ENCODE data around the gene SBNO1. TPM values are rescaled to one million over a fixed set of nuclear protein-coding genes. Genes with fewer than 3 reads are reported as not detected.

SBNO1 gene
- total RNA-seq, 2 experiments from 2014 or later, result 21.3 to 21.9 TPM

DNA sequence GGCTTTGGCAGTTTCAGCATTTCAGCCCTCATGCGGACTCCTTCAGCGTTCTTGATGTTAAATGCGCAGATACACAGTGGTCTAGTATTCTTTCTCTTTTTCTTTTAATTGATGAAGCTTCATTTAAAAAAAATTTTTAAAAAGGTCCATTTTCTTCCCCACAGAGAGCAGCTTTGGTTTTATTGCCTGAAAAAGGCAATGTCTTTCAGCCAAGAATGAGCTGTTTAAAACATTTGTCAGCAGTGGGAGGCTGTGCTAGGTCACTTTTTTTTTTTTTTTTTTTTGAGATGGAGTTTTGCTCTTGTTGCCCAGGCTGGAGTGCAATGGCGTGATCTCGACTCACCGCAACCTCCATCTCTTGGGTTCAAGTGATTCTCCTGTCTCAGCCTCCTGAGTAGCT lies 32.8 kb upstream of the SBNO1 start:
- Mint-ChIP-seq H3K4me1 (ENCODE audit: low read depth) (peaks cover 4% of the 10 kb centered on the region), H3K36me3 (ENCODE audit: low read depth) (peaks cover 56% of the 10 kb centered on the region), H3K27me3 (no peaks in the 10 kb centered on the region), H3K9me3 (no peaks in the 10 kb centered on the region), H3K4me3 (no peak overlapping the region), H3K27ac (no peak overlapping the region)
- Histone ChIP-seq H3K36me3 (ENCODE audit: insufficient read depth, low read length) (peaks cover 68% of the 10 kb centered on the region), H3K9me3 (ENCODE audit: control insufficient read depth in 1 of 2, insufficient read depth in 1 of 2, low read length in 2 of 2) (no peaks in the 10 kb centered on the region), H3K4me3 (ENCODE audit: low read length) (no peak overlapping the region), H3K27me3 (ENCODE audit: control insufficient read depth in 1 of 2, insufficient read depth in 2 of 2, low read length in 2 of 2) (no peaks in the 10 kb centered on the region), H3K4me1 (ENCODE audit: insufficient read depth, low read length) (peaks cover 22% of the 10 kb centered on the region), H3K27ac (ENCODE audit: low read depth in 1 of 2, low read length in 2 of 2) (no peak overlapping the region)
- intact Hi-C loops (cut with DNase I, micrococcal nuclease), result no loop called here
- ATAC-seq (ENCODE audit: poor library complexity), result no peak
- CTCF ChIA-PET, result interaction anchor here (0.7 kb wide), 1 partner anchor 78 kb away, joined by 3 read pairs; no protein-coding TSS in a partner anchor
- TF ChIP-seq, protein P1, sequence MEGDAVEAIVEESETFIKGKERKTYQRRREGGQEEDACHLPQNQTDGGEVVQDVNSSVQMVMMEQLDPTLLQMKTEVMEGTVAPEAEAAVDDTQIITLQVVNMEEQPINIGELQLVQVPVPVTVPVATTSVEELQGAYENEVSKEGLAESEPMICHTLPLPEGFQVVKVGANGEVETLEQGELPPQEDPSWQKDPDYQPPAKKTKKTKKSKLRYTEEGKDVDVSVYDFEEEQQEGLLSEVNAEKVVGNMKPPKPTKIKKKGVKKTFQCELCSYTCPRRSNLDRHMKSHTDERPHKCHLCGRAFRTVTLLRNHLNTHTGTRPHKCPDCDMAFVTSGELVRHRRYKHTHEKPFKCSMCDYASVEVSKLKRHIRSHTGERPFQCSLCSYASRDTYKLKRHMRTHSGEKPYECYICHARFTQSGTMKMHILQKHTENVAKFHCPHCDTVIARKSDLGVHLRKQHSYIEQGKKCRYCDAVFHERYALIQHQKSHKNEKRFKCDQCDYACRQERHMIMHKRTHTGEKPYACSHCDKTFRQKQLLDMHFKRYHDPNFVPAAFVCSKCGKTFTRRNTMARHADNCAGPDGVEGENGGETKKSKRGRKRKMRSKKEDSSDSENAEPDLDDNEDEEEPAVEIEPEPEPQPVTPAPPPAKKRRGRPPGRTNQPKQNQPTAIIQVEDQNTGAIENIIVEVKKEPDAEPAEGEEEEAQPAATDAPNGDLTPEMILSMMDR (IDR thresholded peaks at IDR 0.05), result no peak
- DNase-seq, result no peak
- POLR2A ChIA-PET, result interaction anchor here (0.7 kb wide), 1 partner anchor 75 kb away, joined by 3 read pairs; no protein-coding TSS in a partner anchor

DNA sequence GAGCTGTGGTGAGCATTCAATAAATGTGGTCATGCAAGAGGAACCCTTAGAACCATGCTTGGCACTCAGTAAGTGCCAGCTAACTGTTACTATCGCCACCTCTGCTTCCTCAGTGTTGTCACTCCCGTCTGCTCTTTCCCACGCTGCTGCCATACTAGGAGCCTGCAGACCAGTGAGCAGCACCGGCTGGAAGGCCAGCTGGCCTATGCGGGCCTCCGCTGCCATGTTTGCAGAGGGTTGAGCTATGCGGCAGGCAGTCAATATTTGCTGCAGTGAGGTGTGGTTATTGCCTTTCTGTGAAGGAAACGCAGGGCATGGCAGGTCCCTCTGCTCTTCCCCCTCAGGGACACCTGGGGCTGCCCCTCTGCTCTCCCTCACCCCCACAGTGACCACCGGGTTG lies 32.3 kb upstream of the SBNO1 start:
- Histone ChIP-seq H3K36me3 (ENCODE audit: insufficient read depth, low read length) (peaks cover 66% of the 10 kb centered on the region), H3K27ac (ENCODE audit: low read depth in 1 of 2, low read length in 2 of 2) (no peak overlapping the region), H3K9me3 (ENCODE audit: control insufficient read depth in 1 of 2, insufficient read depth in 1 of 2, low read length in 2 of 2) (no peaks in the 10 kb centered on the region), H3K27me3 (ENCODE audit: control insufficient read depth in 1 of 2, insufficient read depth in 2 of 2, low read length in 2 of 2) (no peaks in the 10 kb centered on the region), H3K4me3 (ENCODE audit: low read length) (no peak overlapping the region), H3K4me1 (ENCODE audit: insufficient read depth, low read length) (peaks cover 19% of the 10 kb centered on the region)
- H3K4me1 Mint-ChIP-seq (ENCODE audit: low read depth), result peaks cover 6% of the 10 kb centered on the region
- POLR2A ChIA-PET, result interaction anchor here (0.7 kb wide), 1 partner anchor 75 kb away, joined by 3 read pairs; no protein-coding TSS in a partner anchor
- peaks cover 58% of the 10 kb centered on the region for H3K36me3 Mint-ChIP-seq (ENCODE audit: low read depth)
- intact Hi-C loops (cut with DNase I, micrococcal nuclease), result no loop called here
- H3K4me3 Mint-ChIP-seq, result no peak overlapping the region
- H3K9me3 Mint-ChIP-seq, result no peaks in the 10 kb centered on the region
- CTCF ChIA-PET, result interaction anchor here (0.7 kb wide), 1 partner anchor 79 kb away, joined by 3 read pairs; no protein-coding TSS in a partner anchor
- H3K27me3 Mint-ChIP-seq, result no peaks in the 10 kb centered on the region
- ATAC-seq (ENCODE audit: poor library complexity), result no peak
- no peak overlapping the region for H3K27ac Mint-ChIP-seq
- TF ChIP-seq, protein P1 (IDR thresholded peaks at IDR 0.05), result no peak
- no peak for DNase-seq

DNA sequence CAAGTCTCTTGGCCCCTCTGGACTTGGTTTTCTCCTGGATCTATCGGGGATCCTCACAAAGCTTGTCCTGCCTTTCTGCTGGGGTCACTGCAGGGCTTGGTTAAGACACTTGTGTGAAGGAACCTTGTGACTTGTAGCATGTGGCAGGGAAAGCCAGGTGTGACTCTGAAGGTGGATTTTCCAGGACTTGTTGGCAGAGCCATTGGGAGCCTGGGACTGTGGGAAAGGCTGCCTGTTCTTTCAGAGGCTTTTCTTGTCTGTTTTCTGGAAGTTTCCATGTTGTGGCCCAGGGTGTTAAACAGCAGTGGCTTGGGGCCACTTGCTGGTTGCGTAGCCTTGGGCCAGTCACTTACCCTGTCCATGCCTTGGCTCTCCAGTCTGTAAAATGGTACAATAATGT lies 31.9 kb upstream of the SBNO1 start:
- CTCF ChIA-PET, result no interaction called here
- POLR2A ChIA-PET, result no interaction called here
- H3K4me3 Mint-ChIP-seq, result no peak overlapping the region

More for the DNA sequence above, 31.9 kb upstream of the SBNO1 start:
- Histone ChIP-seq H3K27ac (ENCODE audit: low read depth in 1 of 2, low read length in 2 of 2) (no peak overlapping the region), H3K36me3 (ENCODE audit: insufficient read depth, low read length) (peaks cover 68% of the 10 kb centered on the region), H3K27me3 (ENCODE audit: control insufficient read depth in 1 of 2, insufficient read depth in 2 of 2, low read length in 2 of 2) (no peaks in the 10 kb centered on the region), H3K9me3 (ENCODE audit: control insufficient read depth in 1 of 2, insufficient read depth in 1 of 2, low read length in 2 of 2) (no peaks in the 10 kb centered on the region), H3K4me1 (ENCODE audit: insufficient read depth, low read length) (peaks cover 23% of the 10 kb centered on the region), H3K4me3 (ENCODE audit: low read length) (no peak overlapping the region)
- no peaks in the 10 kb centered on the region for H3K9me3 Mint-ChIP-seq
- peaks cover 10% of the 10 kb centered on the region for H3K4me1 Mint-ChIP-seq (ENCODE audit: low read depth)
- intact Hi-C loops (cut with DNase I, micrococcal nuclease), result no loop called here
- ATAC-seq (ENCODE audit: poor library complexity) (no peak), DNase-seq (no peak)
- H3K27ac Mint-ChIP-seq, result no peak overlapping the region
- peaks cover 63% of the 10 kb centered on the region for H3K36me3 Mint-ChIP-seq (ENCODE audit: low read depth)
- no peaks in the 10 kb centered on the region for H3K27me3 Mint-ChIP-seq
- TF ChIP-seq, protein P1 (IDR thresholded peaks at IDR 0.05), result no peak
